Measurements from ENCODE around the gene LARGE1.
"Not testable (repeated sequence)": the region's sequence is repeated elsewhere in the genome, so short reads cannot be mapped to it uniquely, and the experiment has no call there.

The LARGE1 gene

GRCh38 chr22:33461698-33462434, 458.4 kb downstream of the LARGE1 start:
- H3K9ac ChIP-seq (ENCODE audit: low read depth, low read length), result no peak overlapping the region
- no peaks in the 10 kb centered on the region for H3K27me3 ChIP-seq (ENCODE audit: control insufficient read depth, insufficient read depth, low read length)
- no peak overlapping the region for H3K27ac ChIP-seq (ENCODE audit: low read depth, low read length)
- H3K4me3 ChIP-seq (ENCODE audit: low read depth, low read length), result no peak overlapping the region
- no peaks in the 10 kb centered on the region for H3K36me3 ChIP-seq (ENCODE audit: control insufficient read depth, insufficient read depth, low read length)
- no peaks in the 10 kb centered on the region for H3K4me1 ChIP-seq (ENCODE audit: control insufficient read depth, insufficient read depth, low read length)
- peaks cover 4% of the 10 kb centered on the region; the same call in 1 of the 2 replicates for H3K9me3 ChIP-seq (ENCODE audit: control insufficient read depth, insufficient read depth, low read length)

DNA sequence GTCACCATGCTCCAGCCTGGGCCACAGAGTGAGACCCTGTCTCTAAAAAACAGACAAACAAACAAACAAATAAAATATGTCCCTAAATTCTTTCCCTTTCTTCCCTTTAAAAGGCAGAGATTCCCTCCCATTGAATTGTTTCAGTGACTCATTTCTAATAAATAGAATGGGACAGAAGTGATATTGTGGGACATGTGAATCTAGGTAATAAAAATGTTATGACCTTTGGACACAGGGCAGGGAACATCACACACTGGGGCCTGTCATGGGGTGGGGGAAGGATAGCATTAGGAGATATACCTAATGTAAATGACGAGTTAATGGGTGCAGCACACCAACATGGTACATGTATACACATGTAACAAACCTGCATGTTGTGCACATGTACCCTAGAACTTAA, 459.0 kb downstream of the LARGE1 start:
- not testable (repeated sequence) for H3K36me3 ChIP-seq (ENCODE audit: control insufficient read depth, insufficient read depth, low read length); H3K4me3 ChIP-seq (ENCODE audit: low read depth, low read length); H3K4me1 ChIP-seq (ENCODE audit: control insufficient read depth, insufficient read depth, low read length); H3K27me3 ChIP-seq (ENCODE audit: control insufficient read depth, insufficient read depth, low read length); H3K9ac ChIP-seq (ENCODE audit: low read depth, low read length); H3K27ac ChIP-seq (ENCODE audit: low read depth, low read length); H3K9me3 ChIP-seq (ENCODE audit: control insufficient read depth, insufficient read depth, low read length)

DNA sequence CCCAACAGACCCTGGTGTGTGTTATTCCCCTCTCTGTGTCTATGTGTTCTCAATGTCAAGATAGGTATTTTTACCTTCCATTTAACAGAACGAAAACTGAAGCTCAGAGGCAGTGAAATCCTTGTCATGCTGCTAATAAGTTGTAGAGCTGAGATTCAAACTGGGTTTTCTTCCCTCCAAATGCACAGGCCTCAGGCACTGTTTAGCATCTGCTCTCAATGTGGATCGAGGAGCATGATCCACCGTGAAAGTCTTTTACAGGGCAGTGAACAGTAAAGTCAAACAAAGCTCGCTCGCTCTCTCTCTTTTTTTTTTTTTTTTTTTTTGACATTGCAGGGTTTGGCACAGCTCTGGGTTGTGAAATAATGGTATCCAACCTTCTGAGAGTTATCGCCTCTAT, 461.1 kb downstream of the LARGE1 start:
- no peak overlapping the region for H3K9ac ChIP-seq (ENCODE audit: low read depth, low read length)
- H3K4me3 ChIP-seq (ENCODE audit: low read depth, low read length), result no peak overlapping the region
- no peaks in the 10 kb centered on the region for H3K27me3 ChIP-seq (ENCODE audit: control insufficient read depth, insufficient read depth, low read length)
- no peaks in the 10 kb centered on the region for H3K4me1 ChIP-seq (ENCODE audit: control insufficient read depth, insufficient read depth, low read length)
- no peaks in the 10 kb centered on the region for H3K36me3 ChIP-seq (ENCODE audit: control insufficient read depth, insufficient read depth, low read length)
- H3K27ac ChIP-seq (ENCODE audit: low read depth, low read length), result no peak overlapping the region
- peaks cover 4% of the 10 kb centered on the region; the same call in 1 of the 2 replicates for H3K9me3 ChIP-seq (ENCODE audit: control insufficient read depth, insufficient read depth, low read length)

DNA sequence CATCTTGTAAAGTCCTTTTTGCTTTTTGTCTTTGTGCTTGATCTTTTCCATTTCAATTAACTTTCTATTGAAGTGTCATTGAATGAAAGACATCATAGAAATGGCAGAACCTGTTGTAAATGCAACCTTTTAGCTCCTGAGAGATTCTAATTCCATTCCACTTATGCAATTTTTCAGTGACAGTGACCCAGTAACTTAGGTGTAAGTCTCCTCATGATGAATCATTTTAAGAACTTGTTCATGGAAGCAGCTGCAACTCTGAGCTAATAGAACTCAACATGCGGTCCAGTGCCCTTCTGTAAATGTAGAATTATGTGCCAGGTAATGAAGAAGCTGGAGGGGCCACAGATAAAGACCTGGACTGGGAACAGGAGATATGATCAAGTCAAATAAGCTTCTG, 463.8 kb downstream of the LARGE1 start:
- H3K4me3 ChIP-seq (ENCODE audit: low read depth, low read length), result no peak overlapping the region
- H3K36me3 ChIP-seq (ENCODE audit: control insufficient read depth, insufficient read depth, low read length), result no peaks in the 10 kb centered on the region
- no peaks in the 10 kb centered on the region for H3K4me1 ChIP-seq (ENCODE audit: control insufficient read depth, insufficient read depth, low read length)
- no peaks in the 10 kb centered on the region for H3K9me3 ChIP-seq (ENCODE audit: control insufficient read depth, insufficient read depth, low read length)
- H3K27me3 ChIP-seq (ENCODE audit: control insufficient read depth, insufficient read depth, low read length), result no peaks in the 10 kb centered on the region
- no peak overlapping the region for H3K9ac ChIP-seq (ENCODE audit: low read depth, low read length)
- no peak overlapping the region for H3K27ac ChIP-seq (ENCODE audit: low read depth, low read length)

- H3K9me3 ChIP-seq (ENCODE audit: control insufficient read depth, insufficient read depth, low read length), result no peaks in the 10 kb centered on the region
- no peak overlapping the region for H3K9ac ChIP-seq (ENCODE audit: low read depth, low read length)
- no peak overlapping the region for H3K27ac ChIP-seq (ENCODE audit: low read depth, low read length)
Observed at GRCh38 chr22:33455036-33455435, 465.2 kb downstream of the LARGE1 start.

DNA sequence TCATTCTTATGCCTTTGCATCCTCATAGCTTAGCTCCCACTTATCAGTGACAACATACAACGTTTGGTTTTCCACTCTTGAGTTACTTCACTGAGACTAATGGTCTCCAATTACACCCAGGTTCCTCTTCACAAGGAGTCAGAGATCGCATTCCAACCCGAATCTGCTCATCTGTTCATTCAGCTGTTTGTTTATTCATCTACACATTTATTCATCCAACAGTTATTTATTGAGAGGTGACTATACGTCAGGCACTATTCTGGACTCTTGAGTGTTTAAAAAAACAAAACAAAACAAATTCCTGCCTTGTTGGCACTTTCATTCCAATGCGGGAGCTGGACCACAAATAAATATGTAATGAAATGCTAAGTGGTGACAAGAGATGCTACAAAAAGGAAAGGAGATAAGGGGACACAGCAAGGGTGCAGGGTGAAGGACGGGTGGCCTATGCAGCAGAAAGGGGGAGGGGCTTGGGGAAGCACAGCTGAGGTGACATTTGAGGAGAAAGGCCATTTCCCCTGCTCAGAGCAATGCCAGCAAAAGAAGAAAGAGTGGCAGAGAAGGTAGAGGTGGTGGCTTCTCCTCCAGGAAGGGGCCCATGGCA, 468.3 kb downstream of the LARGE1 start:
- no peaks in the 10 kb centered on the region for H3K4me1 ChIP-seq (ENCODE audit: control insufficient read depth, insufficient read depth, low read length)
- no peak overlapping the region for H3K27ac ChIP-seq (ENCODE audit: low read depth, low read length)
- H3K27me3 ChIP-seq (ENCODE audit: control insufficient read depth, insufficient read depth, low read length), result no peaks in the 10 kb centered on the region
- no peaks in the 10 kb centered on the region for H3K36me3 ChIP-seq (ENCODE audit: control insufficient read depth, insufficient read depth, low read length)
- no peaks in the 10 kb centered on the region for H3K9me3 ChIP-seq (ENCODE audit: control insufficient read depth, insufficient read depth, low read length)
- no peak overlapping the region for H3K4me3 ChIP-seq (ENCODE audit: low read depth, low read length)
- no peak overlapping the region for H3K9ac ChIP-seq (ENCODE audit: low read depth, low read length)

More at GRCh38 chr22:33455036-33455435, 465.2 kb downstream of the LARGE1 start:
- no peaks in the 10 kb centered on the region for H3K27me3 ChIP-seq (ENCODE audit: control insufficient read depth, insufficient read depth, low read length)
- H3K4me1 ChIP-seq (ENCODE audit: control insufficient read depth, insufficient read depth, low read length), result no peaks in the 10 kb centered on the region
- H3K4me3 ChIP-seq (ENCODE audit: low read depth, low read length), result no peak overlapping the region
- H3K36me3 ChIP-seq (ENCODE audit: control insufficient read depth, insufficient read depth, low read length), result no peaks in the 10 kb centered on the region

DNA sequence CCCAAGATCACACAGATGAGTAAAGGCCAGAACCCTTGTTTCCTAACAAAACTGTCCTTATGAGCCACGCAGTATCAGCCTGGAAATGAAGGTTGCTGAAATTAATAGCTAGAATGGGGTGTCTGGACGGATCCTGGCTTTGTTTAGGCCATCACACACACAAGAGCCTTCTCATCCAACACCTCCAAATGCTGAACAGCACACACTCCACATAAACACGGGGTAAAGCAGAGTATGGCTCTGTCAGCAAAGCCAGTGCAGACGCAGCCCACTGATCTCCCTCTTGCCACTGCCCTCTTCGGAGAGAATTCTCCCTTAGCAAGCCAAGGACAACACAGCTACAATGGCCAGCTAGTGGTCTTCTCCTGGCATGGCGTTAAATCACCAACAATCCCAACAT, 469.5 kb downstream of the LARGE1 start:
- Histone ChIP-seq H3K9ac (ENCODE audit: low read depth, low read length) (no peak overlapping the region), H3K27me3 (ENCODE audit: control insufficient read depth, insufficient read depth, low read length) (no peaks in the 10 kb centered on the region), H3K27ac (ENCODE audit: low read depth, low read length) (no peak overlapping the region), H3K36me3 (ENCODE audit: control insufficient read depth, insufficient read depth, low read length) (no peaks in the 10 kb centered on the region), H3K4me1 (ENCODE audit: control insufficient read depth, insufficient read depth, low read length) (no peaks in the 10 kb centered on the region), H3K9me3 (ENCODE audit: control insufficient read depth, insufficient read depth, low read length) (no peaks in the 10 kb centered on the region), H3K4me3 (ENCODE audit: low read depth, low read length) (no peak overlapping the region)

GRCh38 chr22:33447733-33448132, 472.5 kb downstream of the LARGE1 start:
- no peaks in the 10 kb centered on the region for H3K36me3 ChIP-seq (ENCODE audit: control insufficient read depth, insufficient read depth, low read length)
- no peak overlapping the region for H3K4me3 ChIP-seq (ENCODE audit: low read depth, low read length)
- no peak overlapping the region for H3K9ac ChIP-seq (ENCODE audit: low read depth, low read length)
- no peaks in the 10 kb centered on the region for H3K9me3 ChIP-seq (ENCODE audit: control insufficient read depth, insufficient read depth, low read length)
- H3K27me3 ChIP-seq (ENCODE audit: control insufficient read depth, insufficient read depth, low read length), result no peaks in the 10 kb centered on the region
- no peak overlapping the region for H3K27ac ChIP-seq (ENCODE audit: low read depth, low read length)
- no peaks in the 10 kb centered on the region for H3K4me1 ChIP-seq (ENCODE audit: control insufficient read depth, insufficient read depth, low read length)

DNA sequence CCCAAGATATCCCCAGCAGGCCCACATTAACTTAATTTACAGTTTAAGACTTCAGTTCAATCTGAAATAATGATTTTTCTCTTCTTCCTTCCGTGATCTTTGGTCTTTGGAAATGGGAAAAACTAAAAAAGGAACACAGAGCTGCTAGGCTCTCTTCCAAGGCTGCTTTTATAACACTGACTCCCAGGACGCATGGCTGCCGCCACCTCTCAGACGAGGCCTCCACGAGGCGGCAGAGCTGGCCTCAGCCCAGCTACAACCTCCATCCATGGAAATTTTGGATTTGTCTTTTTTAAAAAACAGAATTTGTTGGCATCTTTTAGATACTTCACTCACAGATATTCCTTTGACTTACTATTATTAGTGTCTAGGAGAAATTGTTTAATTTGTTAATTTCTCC, 476.6 kb downstream of the LARGE1 start:
- Histone ChIP-seq H3K4me3 (ENCODE audit: low read depth, low read length) (no peak overlapping the region), H3K9me3 (ENCODE audit: control insufficient read depth, insufficient read depth, low read length) (no peaks in the 10 kb centered on the region), H3K36me3 (ENCODE audit: control insufficient read depth, insufficient read depth, low read length) (no peaks in the 10 kb centered on the region), H3K27me3 (ENCODE audit: control insufficient read depth, insufficient read depth, low read length) (no peaks in the 10 kb centered on the region), H3K27ac (ENCODE audit: low read depth, low read length) (no peak overlapping the region), H3K4me1 (ENCODE audit: control insufficient read depth, insufficient read depth, low read length) (no peaks in the 10 kb centered on the region), H3K9ac (ENCODE audit: low read depth, low read length) (no peak overlapping the region)

DNA sequence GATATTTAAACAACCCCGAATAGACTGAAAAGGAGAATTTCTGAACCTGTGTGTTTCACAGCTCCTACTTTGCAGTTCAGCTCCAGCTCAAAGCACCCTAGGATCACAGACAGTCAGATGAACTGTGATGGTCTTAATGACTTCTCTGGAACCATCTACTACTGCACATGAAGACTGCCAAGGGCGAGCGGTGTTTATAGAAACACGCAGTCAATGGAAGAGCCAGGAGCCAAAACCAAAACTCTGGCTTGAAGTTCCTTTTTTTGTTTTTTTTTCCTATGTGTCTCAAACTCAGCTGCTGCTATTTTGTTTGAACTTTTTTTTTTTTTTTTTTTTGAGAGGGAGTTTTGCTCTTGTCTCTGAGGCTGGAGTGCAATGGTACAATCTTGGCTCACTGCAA, 479.5 kb downstream of the LARGE1 start:
- no peaks in the 10 kb centered on the region for H3K36me3 ChIP-seq (ENCODE audit: control insufficient read depth, insufficient read depth, low read length)
- no peak overlapping the region for H3K4me3 ChIP-seq (ENCODE audit: low read depth, low read length)
- H3K9me3 ChIP-seq (ENCODE audit: control insufficient read depth, insufficient read depth, low read length), result no peaks in the 10 kb centered on the region
- H3K27ac ChIP-seq (ENCODE audit: low read depth, low read length), result no peak overlapping the region
- H3K4me1 ChIP-seq (ENCODE audit: control insufficient read depth, insufficient read depth, low read length), result peaks cover 22% of the 10 kb centered on the region
- no peaks in the 10 kb centered on the region for H3K27me3 ChIP-seq (ENCODE audit: control insufficient read depth, insufficient read depth, low read length)
- H3K9ac ChIP-seq (ENCODE audit: low read depth, low read length), result no peak overlapping the region

- Histone ChIP-seq H3K27me3 (ENCODE audit: control insufficient read depth, insufficient read depth, low read length) (no peaks in the 10 kb centered on the region), H3K9ac (ENCODE audit: low read depth, low read length) (no peak overlapping the region)
Observed at GRCh38 chr22:33438273-33438672, 482.0 kb downstream of the LARGE1 start.

More at GRCh38 chr22:33438273-33438672, 482.0 kb downstream of the LARGE1 start:
- H3K4me1 ChIP-seq (ENCODE audit: control insufficient read depth, insufficient read depth, low read length), result peaks cover 22% of the 10 kb centered on the region
- H3K4me3 ChIP-seq (ENCODE audit: low read depth, low read length), result no peak overlapping the region
- H3K27ac ChIP-seq (ENCODE audit: low read depth, low read length), result no peak overlapping the region
- no peaks in the 10 kb centered on the region for H3K9me3 ChIP-seq (ENCODE audit: control insufficient read depth, insufficient read depth, low read length)
- H3K36me3 ChIP-seq (ENCODE audit: control insufficient read depth, insufficient read depth, low read length), result no peaks in the 10 kb centered on the region
